ENCODE data around the gene TGFBR2. TPM values are rescaled to one million over a fixed set of nuclear protein-coding genes. Genes with fewer than 3 reads are reported as not detected.
A peak's percentile ranks its signal among the peaks of the same experiment; 100 is the strongest.

The TGFBR2 gene
- total RNA-seq, 2 donors from 2014 or later, result 37.3 to 38.6 TPM

DNA sequence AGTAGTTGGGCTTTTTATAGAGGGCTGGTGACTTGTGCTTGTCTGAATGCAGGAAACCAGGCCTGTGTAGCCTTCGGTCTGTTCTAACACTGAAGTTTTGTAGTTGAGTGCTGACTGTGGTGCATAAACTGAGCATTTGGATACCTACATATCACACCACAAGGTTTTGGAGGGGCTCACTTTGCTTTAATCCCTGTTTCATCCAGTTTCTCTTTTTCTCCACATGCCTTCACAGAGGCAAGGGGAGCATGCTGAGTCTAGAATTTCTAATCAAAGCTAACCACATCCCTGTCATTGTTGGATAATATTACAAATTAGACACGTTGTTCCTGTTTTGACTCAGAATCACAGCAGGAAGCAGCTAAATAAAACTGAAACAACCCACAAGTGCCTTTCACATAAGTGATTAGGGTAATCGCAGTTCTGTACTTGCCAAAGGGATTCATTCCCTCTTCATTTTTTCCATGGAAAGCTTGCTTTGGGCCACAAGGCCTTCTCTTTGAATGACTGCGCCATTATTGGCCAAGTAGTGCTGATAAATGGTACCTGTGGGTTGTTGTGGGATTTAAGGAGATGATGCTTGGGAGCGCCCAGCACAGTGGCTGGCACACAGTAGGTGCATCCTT is 48.9 kb downstream of the TGFBR2 start:
- DNase-seq (ENCODE audit: low spot score) (no peak), ATAC-seq (peak; percentile 72 to 81)
- Mint-ChIP-seq H3K4me1 (ENCODE audit: low read depth in 2 of 2) (peaks cover 51 to 72% of the 10 kb centered on the region in 2 donors), H3K27me3 (no peaks in the 10 kb centered on the region), H3K4me3 (peak overlapping the region; percentile 70), H3K27ac (peak overlapping the region; percentile 81 to 99), H3K9me3 (no peaks in the 10 kb centered on the region), H3K36me3 (peaks cover 47% of the 10 kb centered on the region)

DNA sequence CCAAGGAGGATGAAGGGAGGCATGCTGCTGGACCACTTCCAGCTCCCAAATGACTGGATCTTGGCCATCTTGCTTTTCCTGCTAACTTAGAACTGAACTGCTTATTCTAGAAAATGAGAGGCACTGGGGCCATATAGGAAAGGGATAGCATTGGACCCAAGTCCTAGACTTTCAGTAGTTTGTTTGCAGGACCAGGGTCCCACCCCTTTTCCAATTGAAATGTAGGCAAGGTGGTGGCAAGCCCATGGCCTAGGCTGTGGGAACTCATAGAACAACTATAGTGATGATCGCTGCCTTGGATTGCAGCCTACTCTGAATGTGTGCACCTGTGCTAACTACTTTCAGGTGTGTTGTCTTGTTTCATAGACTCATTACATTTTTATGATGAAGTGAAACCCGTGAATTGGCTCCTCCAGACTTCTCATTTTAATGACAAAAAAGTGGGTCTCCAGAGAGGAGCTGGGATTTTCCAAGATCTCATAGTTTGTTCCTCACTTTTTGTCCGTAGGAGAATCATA is 50.3 kb downstream of the TGFBR2 start:
- ATAC-seq, result no peak
- H3K27ac Mint-ChIP-seq, result peak overlapping the region; percentile 81 to 99
- no peak for DNase-seq (ENCODE audit: low spot score)
- no peaks in the 10 kb centered on the region for H3K27me3 Mint-ChIP-seq
- H3K9me3 Mint-ChIP-seq, result no peaks in the 10 kb centered on the region
- peak overlapping the region; percentile 70 for H3K4me3 Mint-ChIP-seq
- H3K4me1 Mint-ChIP-seq (ENCODE audit: low read depth in 2 of 2), result peaks cover 58 to 74% of the 10 kb centered on the region in 2 donors
- H3K36me3 Mint-ChIP-seq, result peaks cover 46% of the 10 kb centered on the region

DNA sequence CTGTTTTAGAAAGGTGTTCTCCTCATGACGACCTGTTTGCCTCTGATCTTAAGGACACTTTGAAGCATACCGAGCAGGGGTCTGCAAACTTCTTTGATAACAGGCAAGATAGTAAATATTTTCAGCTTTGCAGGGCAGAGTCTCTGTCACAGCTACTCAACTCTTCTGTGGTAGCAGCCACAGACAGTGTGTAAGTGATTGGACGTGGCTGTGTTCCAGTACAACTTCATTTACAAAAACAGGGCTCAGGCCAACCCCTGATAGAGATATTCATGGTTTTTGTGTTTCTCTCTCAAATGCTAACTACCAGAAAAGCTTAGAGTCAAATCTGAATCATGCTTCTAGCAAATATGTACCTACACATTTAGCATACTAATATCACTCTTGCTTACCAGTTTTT is 51.5 kb downstream of the TGFBR2 start:
- no peaks in the 10 kb centered on the region for H3K27me3 Mint-ChIP-seq
- no peaks in the 10 kb centered on the region for H3K9me3 Mint-ChIP-seq
- ATAC-seq (peak; percentile 7 to 59), DNase-seq (ENCODE audit: low spot score) (no peak)
- H3K4me1 Mint-ChIP-seq (ENCODE audit: low read depth in 2 of 2), result peaks cover 65 to 79% of the 10 kb centered on the region in 2 donors
- H3K4me3 Mint-ChIP-seq, result peak overlapping the region; percentile 71
- H3K27ac Mint-ChIP-seq, result peak overlapping the region; percentile 81 to 99
- peaks cover 43% of the 10 kb centered on the region for H3K36me3 Mint-ChIP-seq

DNA sequence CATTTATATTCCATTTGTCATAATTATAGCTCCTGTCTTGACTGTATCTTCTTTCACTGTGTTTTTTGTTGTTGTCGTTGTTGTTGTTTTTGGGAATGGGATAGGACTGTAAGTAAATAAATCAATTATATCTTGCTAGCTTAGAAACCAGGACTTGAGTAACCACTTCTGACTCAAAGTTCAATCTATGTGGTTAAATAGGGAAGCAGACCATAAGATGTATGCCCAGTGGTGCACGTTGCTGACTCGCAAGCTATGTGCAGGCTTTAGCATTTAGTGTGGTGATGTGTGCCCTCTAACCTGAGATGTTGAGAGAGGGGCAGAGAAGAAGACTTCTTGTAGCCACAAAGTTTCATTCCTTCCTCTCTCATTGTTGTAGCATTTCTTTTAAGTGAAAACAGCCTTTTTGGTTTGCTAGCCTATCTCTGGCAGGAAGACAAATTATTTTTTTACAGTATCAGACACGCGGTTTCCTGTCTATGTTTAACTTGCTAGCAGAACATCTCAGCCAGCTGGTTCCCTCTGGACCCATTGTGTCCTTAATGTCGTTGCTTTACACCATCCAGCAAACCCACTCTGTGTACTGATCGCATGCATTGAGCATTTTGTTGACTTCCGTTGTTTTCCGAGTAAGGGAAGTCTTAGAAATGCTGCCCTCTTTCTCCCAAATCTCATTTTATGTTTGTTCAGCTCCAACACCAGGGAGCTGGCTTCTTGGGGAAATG is 52.1 kb downstream of the TGFBR2 start:
- Mint-ChIP-seq H3K27ac (peak overlapping the region; percentile 81 to 99), H3K4me3 (peak overlapping the region; percentile 71), H3K9me3 (no peaks in the 10 kb centered on the region), H3K4me1 (ENCODE audit: low read depth in 2 of 2) (peaks cover 71 to 82% of the 10 kb centered on the region in 2 donors), H3K36me3 (peaks cover 46% of the 10 kb centered on the region), H3K27me3 (no peaks in the 10 kb centered on the region)
- DNase-seq (ENCODE audit: low spot score), result no peak
- ATAC-seq, result peak; percentile 74 to 86

DNA sequence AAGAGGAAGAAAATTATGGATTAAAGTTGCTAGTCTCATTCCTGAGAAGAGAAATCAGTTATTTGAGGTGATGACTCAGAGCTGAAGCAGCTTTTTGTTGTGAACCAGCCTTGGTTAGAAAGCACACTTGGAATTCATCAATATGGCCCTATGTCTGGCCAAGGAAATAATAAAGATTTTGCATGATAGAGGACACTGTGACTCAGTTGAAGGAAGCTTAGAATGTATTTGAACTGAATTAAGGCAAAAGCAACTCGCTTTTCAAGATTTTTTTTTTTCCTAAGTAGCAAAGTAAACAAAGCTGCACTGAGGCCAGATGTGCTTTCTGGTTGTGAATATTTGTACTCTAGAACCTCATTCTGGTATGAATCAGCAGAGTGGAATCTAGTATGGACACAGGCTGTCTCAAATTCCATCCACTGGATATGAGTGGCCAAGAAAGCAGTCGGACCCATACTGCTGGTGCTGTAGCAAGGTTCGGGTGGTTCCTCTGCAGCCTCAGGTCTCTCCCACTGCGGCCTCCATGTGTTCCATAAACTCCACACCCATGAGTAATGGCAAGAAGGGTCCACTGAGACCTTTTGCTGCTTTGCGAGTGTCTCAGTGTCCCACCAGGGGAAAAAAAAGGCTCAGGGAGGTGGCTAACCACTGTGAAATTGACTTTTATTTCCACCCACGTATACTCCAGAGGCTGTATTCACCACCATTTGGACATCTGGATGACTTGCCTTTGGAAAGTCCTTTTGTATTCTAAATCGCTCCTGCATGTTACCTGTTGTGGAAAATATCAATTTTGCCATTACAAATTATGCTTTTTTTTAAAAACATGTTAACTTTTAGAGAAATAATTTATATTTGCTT is 53.1 kb downstream of the TGFBR2 start:
- Mint-ChIP-seq H3K4me3 (peak overlapping the region; percentile 71), H3K36me3 (peaks cover 47% of the 10 kb centered on the region), H3K27me3 (no peaks in the 10 kb centered on the region), H3K27ac (peak overlapping the region; percentile 81 to 99), H3K9me3 (no peaks in the 10 kb centered on the region), H3K4me1 (ENCODE audit: low read depth in 2 of 2) (peaks cover 73 to 88% of the 10 kb centered on the region in 2 donors)
- DNase-seq (ENCODE audit: low spot score) (no peak), ATAC-seq (no peak)

DNA sequence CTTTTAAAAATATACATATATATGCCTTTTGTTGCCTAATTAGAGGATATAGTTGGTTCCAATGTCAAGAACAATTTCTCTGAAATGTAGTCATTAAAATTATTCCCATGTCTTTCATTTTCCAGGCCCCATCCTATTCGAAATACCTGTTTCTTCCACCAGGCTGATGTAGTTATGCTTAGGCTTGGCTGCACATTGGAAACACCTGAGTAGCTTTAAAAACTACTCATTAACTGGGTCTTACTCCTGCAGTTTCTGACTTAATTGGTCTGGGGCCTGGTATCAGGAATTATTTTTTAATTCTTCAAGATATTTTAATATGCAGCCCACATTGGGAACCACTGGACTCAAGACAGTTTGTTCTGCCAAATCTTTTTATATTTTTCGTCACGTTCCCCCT is 53.7 kb downstream of the TGFBR2 start:
- DNase-seq (ENCODE audit: low spot score) (no peak), ATAC-seq (no peak)
- Mint-ChIP-seq H3K4me3 (no peak overlapping the region), H3K27me3 (no peaks in the 10 kb centered on the region), H3K36me3 (peaks cover 41% of the 10 kb centered on the region), H3K27ac (peak overlapping the region; percentile 69 to 89), H3K4me1 (ENCODE audit: low read depth in 2 of 2) (peaks cover 72 to 88% of the 10 kb centered on the region in 2 donors), H3K9me3 (no peaks in the 10 kb centered on the region)

DNA sequence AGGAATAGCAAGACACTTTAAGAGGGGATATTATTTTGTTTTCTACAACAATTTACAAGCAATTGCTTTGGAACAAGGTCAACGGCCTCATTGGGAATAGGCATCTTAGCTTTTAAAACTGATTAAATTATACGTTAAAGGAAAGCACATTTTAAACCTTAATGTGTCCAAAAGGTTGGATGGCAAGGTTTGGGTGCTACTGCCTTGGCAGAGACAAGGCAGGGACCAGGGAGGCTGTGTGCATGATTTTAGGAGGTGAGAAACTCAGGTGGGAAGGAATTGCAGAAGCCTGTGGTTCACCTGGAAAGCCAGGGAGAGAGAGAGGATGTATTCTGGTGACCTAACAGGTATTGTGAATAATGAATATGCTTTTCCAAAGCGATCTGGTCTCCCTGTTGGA is 54.3 kb downstream of the TGFBR2 start:
- peak overlapping the region; percentile 69 to 89 for H3K27ac Mint-ChIP-seq
- peak overlapping the region; percentile 61 for H3K4me3 Mint-ChIP-seq
- H3K4me1 Mint-ChIP-seq (ENCODE audit: low read depth in 2 of 2), result peaks cover 70 to 87% of the 10 kb centered on the region in 2 donors
- no peak for DNase-seq (ENCODE audit: low spot score)
- peaks cover 37% of the 10 kb centered on the region for H3K36me3 Mint-ChIP-seq
- H3K9me3 Mint-ChIP-seq, result no peaks in the 10 kb centered on the region
- no peak for ATAC-seq
- no peaks in the 10 kb centered on the region for H3K27me3 Mint-ChIP-seq

DNA sequence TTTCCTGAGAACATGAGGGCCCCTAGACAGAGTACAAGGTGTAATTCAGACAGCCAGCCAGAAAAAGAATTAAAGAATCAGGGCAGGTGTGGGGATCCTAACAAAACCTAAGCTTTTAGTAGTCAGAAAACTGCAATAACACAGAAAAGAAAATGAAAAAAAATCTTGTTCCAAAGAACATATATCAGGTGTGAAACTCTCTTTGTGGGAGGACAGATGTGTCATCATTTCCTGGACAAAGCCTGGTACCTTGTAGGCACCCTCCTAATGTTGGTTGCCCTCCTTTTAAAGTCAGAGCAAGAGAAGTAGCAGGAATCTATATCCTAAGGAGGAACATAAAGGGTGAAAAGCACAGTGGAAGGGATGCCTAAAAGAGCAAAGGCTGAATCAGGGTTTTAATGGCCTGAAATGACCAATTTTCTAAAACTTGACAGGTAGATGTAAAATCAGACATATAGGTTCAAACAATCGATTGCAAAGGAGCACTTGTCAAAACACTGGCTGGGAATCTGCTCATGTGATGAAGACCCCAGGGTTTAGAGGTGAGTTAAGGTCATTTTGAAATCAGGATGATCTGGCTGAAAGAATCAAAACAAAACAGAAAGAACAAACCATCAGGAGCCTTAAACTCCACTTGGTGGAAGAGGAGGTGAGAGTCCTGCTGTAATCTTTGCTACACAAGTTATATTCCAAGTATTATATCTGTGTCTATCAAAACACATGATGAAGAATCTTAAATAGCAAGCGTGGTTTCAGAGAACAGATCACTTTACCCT is 54.9 kb downstream of the TGFBR2 start:
- no peak for DNase-seq (ENCODE audit: low spot score)
- no peaks in the 10 kb centered on the region for H3K27me3 Mint-ChIP-seq
- H3K9me3 Mint-ChIP-seq, result no peaks in the 10 kb centered on the region
- peaks cover 69 to 84% of the 10 kb centered on the region in 2 donors for H3K4me1 Mint-ChIP-seq (ENCODE audit: low read depth in 2 of 2)
- peak overlapping the region; percentile 69 to 89 for H3K27ac Mint-ChIP-seq
- peaks cover 31% of the 10 kb centered on the region for H3K36me3 Mint-ChIP-seq
- H3K4me3 Mint-ChIP-seq, result peak overlapping the region; percentile 61
- ATAC-seq, result peak in 1 of 2 donors; percentile 54

DNA sequence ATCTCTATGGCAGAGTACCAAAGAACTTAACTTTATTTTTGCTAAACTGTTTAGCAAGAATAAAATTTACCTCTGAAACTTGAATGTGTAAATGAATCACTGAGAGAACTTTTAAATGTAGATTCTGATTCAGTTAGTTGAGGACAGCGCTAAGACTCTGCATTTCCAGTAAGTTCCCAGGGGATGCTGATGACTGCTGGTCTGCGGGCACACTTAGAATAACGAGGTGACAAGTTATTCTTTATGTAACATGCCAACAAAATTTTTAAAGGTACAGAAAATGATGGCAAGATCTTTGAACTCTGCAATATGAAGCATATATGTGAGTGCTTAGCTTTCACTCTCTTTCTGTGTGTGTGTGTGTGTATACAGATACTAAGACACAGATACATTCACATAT is 56.4 kb downstream of the TGFBR2 start:
- Mint-ChIP-seq H3K4me1 (ENCODE audit: low read depth in 2 of 2) (peaks cover 64 to 80% of the 10 kb centered on the region in 2 donors), H3K27me3 (no peaks in the 10 kb centered on the region), H3K36me3 (peaks cover 22% of the 10 kb centered on the region), H3K4me3 (no peak overlapping the region), H3K9me3 (no peaks in the 10 kb centered on the region), H3K27ac (peak overlapping the region; percentile 69 to 89)
- no peak for DNase-seq (ENCODE audit: low spot score)
- no peak for ATAC-seq

DNA sequence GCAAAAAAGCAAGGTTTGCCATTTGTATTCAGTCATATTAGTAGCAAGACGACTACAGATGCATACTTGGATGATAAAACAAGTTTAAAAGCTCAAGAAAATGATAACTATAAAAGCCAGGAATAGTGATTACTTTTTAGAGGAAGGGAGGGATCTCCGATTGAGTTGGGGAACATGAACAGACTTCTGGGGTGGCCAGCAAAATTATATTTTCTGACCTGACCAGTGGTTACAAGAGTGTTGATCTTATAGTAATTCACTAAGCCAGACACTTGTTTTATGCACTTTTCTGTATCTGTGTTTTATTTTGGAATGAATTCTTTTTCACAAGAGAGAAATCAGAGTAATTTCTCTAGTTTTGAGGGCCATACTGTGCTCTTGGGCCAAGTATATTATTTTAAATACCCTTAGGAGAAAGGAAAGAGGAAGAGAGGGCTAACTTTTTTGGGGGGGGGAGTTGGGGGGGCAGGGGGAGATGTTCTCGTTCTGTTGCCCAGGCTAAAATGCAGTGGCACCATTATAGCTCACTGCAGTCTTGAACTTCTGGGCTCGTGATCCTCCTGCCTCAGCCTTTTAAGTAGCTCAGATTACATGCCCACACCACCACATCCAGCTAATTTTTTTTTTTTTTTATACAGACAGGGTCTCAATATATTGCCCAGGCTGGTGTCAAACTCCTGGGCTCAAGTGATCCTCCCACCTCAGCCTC is 57.3 kb downstream of the TGFBR2 start:
- peak overlapping the region; percentile 34 for H3K4me3 Mint-ChIP-seq

DNA sequence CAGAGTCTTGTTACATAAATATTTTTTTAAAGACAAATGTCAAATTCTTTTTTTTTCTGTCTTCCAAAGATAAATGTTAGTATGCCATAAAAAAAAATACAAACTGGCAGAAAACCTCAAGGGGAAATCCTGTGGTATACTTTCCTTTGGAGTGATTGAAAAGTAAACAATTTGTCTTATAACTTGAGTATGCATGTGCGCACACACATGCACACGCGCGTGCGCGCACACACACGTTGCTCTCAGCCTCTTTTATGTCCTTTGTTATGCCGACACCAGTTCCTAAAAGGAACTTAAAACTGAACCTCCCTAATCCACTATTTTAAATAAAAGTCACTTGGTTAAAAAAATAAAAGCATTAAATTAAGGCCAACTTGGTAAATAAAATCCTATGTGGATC is 58.1 kb downstream of the TGFBR2 start:
- H3K4me1 Mint-ChIP-seq (ENCODE audit: low read depth in 2 of 2), result peaks cover 63 to 77% of the 10 kb centered on the region in 2 donors
- no peaks in the 10 kb centered on the region for H3K9me3 Mint-ChIP-seq
- peak overlapping the region; percentile 45 for H3K4me3 Mint-ChIP-seq
- ATAC-seq, result no peak
- peaks cover 36% of the 10 kb centered on the region for H3K36me3 Mint-ChIP-seq
- no peaks in the 10 kb centered on the region for H3K27me3 Mint-ChIP-seq
- no peak for DNase-seq (ENCODE audit: low spot score)
- peak overlapping the region; percentile 69 to 89 for H3K27ac Mint-ChIP-seq

More for the DNA sequence above, 57.3 kb downstream of the TGFBR2 start:
- H3K9me3 Mint-ChIP-seq, result no peaks in the 10 kb centered on the region
- DNase-seq (ENCODE audit: low spot score) (no peak), ATAC-seq (no peak)
- H3K36me3 Mint-ChIP-seq, result peaks cover 30% of the 10 kb centered on the region
- peak overlapping the region; percentile 69 to 89 for H3K27ac Mint-ChIP-seq
- no peaks in the 10 kb centered on the region for H3K27me3 Mint-ChIP-seq
- peaks cover 65 to 80% of the 10 kb centered on the region in 2 donors for H3K4me1 Mint-ChIP-seq (ENCODE audit: low read depth in 2 of 2)

DNA sequence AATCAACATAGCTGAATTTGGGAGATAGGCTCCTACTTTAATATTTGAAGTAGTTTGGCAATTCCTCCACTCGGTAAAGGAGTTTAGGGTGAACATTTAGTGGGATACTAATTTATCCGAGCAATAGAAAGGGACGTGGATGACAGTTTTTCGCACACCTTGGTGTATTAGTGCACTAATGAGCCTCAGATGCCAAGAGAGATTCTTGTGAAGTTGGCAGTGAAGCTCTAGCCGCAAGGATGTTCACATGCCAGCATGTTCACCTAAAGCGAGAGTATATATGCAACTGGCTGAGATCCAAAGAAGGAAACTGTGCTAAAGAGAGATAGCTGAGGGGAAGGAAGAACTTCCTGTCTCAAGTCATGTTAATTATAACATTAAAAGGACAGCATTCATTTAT is 58.5 kb downstream of the TGFBR2 start:
- peaks cover 38% of the 10 kb centered on the region for H3K36me3 Mint-ChIP-seq
- DNase-seq (ENCODE audit: low spot score), result no peak

More for the DNA sequence above, 58.5 kb downstream of the TGFBR2 start:
- H3K9me3 Mint-ChIP-seq, result no peaks in the 10 kb centered on the region
- H3K4me3 Mint-ChIP-seq, result peak overlapping the region; percentile 45
- H3K27me3 Mint-ChIP-seq, result no peaks in the 10 kb centered on the region
- ATAC-seq, result peak; percentile 53 to 54
- peaks cover 64 to 77% of the 10 kb centered on the region in 2 donors for H3K4me1 Mint-ChIP-seq (ENCODE audit: low read depth in 2 of 2)
- peak overlapping the region; percentile 69 to 89 for H3K27ac Mint-ChIP-seq

Measured in natural killer cell treated with Interleukin-12 subunit alpha and Interleukin-12 subunit beta and Interleukin-15 and Interleukin-18, amount 100 ng/mL, for 72 hours (primary cell).